BJ (cell line): ENCODE results near the gene DNM3. TPM values are rescaled to one million over a fixed set of nuclear protein-coding genes. Genes with fewer than 3 reads are reported as not detected.

Experiments used
- CTCF ChIA-PET: fragments of 350-600 bp; formaldehyde crosslinking; extraction: SDS; loops from one replicate; lab custom pipeline; 2021; ENCODE audit warnings: antibody characterized with exemption, inconsistent platforms; lab: Yijun Ruan, JAX
- POLR2A ChIA-PET: fragments of 300-600 bp; sonication (Branson Sonifier 250); formaldehyde crosslinking; extraction: SDS; loops from one replicate; lab custom pipeline; 2021; ENCODE audit warnings: antibody characterized with exemption; lab: Charles Lee
- DNase-seq: peaks from one replicate; pipeline ENCODE4 v3.0.0-alpha.2; 2011; ENCODE audit warnings: low read depth
- H3K27me3 ChIP-seq: 2 replicates; pipeline ENCODE4 v1.6.0; 2011; ENCODE audit warnings: low read length; ENCODE audit not compliant: control insufficient read depth, insufficient read depth
- H3K36me3 ChIP-seq: 2 replicates; pipeline ENCODE4 v1.5.1; 2011; ENCODE audit warnings: low read length; ENCODE audit not compliant: control insufficient read depth, insufficient read depth
- H3K4me3 ChIP-seq: 2 replicates; pipeline ENCODE4 v1.5.1; 2011; ENCODE audit warnings: low read depth, mild to moderate bottlenecking, control low read depth, low read length
- polyA plus RNA-seq: library from polyadenylated mRNA; depleted of rRNA; stranded (reverse); fragments of >200 nt; gene quantifications from 2 replicates; pipeline ENCODE4 v1.2.3, GENCODE V29; 2011
- TF ChIP-seq, protein P1 (sequence below): IDR thresholded peaks from 2 replicates; pipeline ENCODE4 v1.5.1; 2011; ENCODE audit warnings: low read depth, mild to moderate bottlenecking, control low read depth, inconsistent platforms, low read length, moderate library complexity; ENCODE audit not compliant: insufficient read depth

The DNM3 gene
- polyA plus RNA-seq, 1 experiment: 0.26 TPM

GRCh38 chr1:172219966-172220365 lies 378.7 kb downstream of the DNM3 start:
- no peak for DNase-seq
- Histone ChIP-seq H3K36me3 (no peaks in the 10 kb centered on the region), H3K4me3 (no peak overlapping the region), H3K27me3 (no peaks in the 10 kb centered on the region)
- TF ChIP-seq, protein P1, sequence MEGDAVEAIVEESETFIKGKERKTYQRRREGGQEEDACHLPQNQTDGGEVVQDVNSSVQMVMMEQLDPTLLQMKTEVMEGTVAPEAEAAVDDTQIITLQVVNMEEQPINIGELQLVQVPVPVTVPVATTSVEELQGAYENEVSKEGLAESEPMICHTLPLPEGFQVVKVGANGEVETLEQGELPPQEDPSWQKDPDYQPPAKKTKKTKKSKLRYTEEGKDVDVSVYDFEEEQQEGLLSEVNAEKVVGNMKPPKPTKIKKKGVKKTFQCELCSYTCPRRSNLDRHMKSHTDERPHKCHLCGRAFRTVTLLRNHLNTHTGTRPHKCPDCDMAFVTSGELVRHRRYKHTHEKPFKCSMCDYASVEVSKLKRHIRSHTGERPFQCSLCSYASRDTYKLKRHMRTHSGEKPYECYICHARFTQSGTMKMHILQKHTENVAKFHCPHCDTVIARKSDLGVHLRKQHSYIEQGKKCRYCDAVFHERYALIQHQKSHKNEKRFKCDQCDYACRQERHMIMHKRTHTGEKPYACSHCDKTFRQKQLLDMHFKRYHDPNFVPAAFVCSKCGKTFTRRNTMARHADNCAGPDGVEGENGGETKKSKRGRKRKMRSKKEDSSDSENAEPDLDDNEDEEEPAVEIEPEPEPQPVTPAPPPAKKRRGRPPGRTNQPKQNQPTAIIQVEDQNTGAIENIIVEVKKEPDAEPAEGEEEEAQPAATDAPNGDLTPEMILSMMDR: no peak
- ChIA-PET POLR2A (no interaction called here), CTCF (interaction anchor here (0.6 to 1.3 kb wide), 2 partner anchors 9 to 40 kb away, joined by 3 to 5 read pairs; no protein-coding TSS in a partner anchor)

DNA sequence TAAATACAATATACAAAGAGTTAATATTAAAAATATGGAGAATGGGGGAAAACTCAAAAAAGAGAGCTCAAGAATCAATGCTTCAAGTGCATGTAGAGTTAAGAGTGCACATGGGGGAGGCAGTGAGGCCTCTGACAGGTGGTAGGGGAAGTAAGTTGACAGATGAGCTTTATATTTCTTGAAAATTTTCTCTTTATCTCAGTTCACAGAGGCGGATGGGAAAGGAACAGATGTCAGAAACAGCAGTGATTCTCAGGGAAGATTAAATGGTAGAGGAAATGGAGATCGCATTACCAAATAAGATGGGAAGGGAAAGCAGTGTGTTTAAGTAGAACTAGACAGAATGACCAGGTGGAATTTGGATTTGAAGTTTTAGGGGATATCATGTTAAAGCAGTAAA lies 379.1 kb downstream of the DNM3 start:
- H3K36me3 ChIP-seq: no peaks in the 10 kb centered on the region
- POLR2A ChIA-PET: no interaction called here
- DNase-seq: no peak
- H3K27me3 ChIP-seq: no peaks in the 10 kb centered on the region
- CTCF ChIA-PET: interaction anchor here (1.3 kb wide), 1 partner anchor 9 kb away, joined by 3 read pairs; no protein-coding TSS in a partner anchor
- TF ChIP-seq, protein P1: no peak
- H3K4me3 ChIP-seq: no peak overlapping the region

DNA sequence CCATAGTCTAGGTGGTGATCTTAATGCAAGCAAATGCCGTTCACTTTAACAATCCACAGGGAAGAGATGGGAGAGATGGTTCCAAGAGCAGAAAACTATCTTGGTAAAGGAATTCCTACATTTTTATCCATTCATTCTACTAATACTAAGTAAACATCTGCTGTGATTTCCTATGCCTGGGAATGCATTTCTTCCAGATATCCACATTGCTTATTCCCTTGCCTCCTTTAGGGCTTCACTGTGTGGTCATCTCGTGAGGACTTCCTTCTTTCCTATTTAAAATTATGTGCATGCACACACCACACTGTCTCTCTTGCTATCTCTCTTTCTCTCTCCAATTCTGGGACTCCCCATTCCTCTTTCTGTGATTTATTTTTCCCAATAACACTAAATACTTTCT lies 380.1 kb downstream of the DNM3 start:
- TF ChIP-seq, protein P1: no peak
- CTCF ChIA-PET: no interaction called here
- Histone ChIP-seq H3K4me3 (no peak overlapping the region), H3K27me3 (no peaks in the 10 kb centered on the region), H3K36me3 (no peaks in the 10 kb centered on the region)
- no peak for DNase-seq
- POLR2A ChIA-PET: no interaction called here

GRCh38 chr1:172224871-172225270 lies 383.6 kb downstream of the DNM3 start:
- Histone ChIP-seq H3K36me3 (no peaks in the 10 kb centered on the region), H3K27me3 (no peaks in the 10 kb centered on the region), H3K4me3 (no peak overlapping the region)
- ChIA-PET POLR2A (no interaction called here), CTCF (interaction anchor here (0.8 kb wide), 1 partner anchor 30 kb away, joined by 4 read pairs; no protein-coding TSS in a partner anchor)
- TF ChIP-seq, protein P1: no peak
- no peak for DNase-seq

GRCh38 chr1:172229942-172230341 lies 388.6 kb downstream of the DNM3 start:
- Histone ChIP-seq H3K36me3 (no peaks in the 10 kb centered on the region), H3K4me3 (no peak overlapping the region), H3K27me3 (no peaks in the 10 kb centered on the region)
- no peak for DNase-seq
- TF ChIP-seq, protein P1: no peak
- POLR2A ChIA-PET: no interaction called here
- CTCF ChIA-PET: interaction anchor here (1.4 kb wide), 1 partner anchor 9 kb away, joined by 3 read pairs; no protein-coding TSS in a partner anchor
